NCI-H524 (cell line): ENCODE results near the gene SLC38A6.

Experiments used
- DNase-seq, 2 experiments: peaks; one replicate each; lab custom pipeline; 2025; lab: John Stamatoyannopoulos, UW

The SLC38A6 gene

DNA sequence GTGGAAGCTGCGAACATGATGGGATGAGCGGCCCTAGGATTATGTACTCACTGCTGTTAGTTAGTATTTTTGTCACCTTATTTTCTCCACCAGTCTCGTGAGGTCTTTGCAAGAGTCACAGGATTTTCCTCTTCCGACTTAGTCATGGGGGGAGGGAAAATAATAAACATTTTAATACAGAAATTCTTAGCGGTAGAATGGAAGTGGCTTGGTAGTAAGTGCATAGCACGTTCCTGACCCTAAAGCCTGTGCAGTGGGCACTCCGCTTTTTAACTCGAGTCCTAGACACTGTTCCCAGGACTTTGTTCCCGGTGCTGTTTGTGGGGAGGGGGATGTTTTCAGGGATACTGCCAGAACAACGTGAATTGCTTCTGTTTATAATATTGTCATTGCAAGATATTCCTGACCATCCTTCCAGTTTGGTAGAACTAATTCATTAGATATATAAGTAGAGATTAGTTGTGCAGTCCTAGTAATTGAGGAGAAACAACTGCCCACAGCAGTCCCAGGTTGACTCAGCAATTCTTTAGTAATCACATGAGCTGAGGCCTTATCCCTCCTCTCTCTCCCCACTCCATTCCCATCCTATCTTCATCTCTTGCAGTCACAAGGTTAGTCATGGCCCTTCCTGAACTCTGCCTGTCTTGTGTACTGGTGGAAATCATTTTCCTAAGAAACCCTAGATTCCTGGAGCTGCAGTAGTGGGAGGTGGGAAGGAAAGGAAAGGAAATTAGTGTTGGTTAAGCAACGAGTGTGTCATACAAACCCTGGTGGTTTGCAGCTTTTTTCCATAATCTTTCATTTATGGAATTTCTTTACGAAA, 799 bp downstream of the SLC38A6 start:
- DNase-seq = peak in 1 of 2 experiments; percentile 60

DNA sequence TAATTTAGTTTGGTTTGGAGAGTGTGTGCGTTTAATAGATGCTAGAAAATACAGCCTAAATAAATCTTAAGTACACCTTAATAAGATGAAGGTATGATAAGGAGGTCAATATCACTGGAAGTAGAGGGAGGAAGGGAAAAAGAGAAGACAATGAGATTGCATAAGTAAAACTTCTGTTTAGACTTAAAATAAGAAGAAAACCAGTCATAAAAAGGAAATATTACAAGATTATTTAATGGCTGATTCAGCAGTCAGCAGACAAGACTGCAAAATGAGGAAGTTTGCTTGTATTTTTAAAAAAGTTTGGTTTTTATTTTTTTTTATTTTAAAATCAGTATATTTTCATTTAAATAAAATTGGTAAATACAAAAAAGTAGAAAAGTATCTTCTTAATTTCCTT, 3.2 kb downstream of the SLC38A6 start:
- DNase-seq = no peak

DNA sequence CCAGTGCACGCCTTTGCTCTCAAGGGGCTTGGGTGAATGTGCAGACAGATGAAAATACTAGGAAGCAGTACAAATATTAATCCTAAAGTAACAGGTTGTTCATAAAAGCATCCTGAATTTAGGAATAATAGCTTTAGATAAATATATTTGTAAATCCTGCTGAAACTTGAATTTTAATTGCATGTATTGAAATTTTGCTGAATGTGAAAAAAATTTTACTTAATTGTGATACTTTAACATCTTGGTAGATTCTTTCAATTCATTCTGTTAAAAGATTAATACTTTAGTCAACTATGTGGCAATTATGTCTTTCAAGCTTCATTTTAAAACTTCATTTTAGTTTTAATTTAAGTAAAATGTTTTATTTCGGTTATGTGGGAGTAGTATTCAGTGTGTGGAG, 5.5 kb downstream of the SLC38A6 start:
- no peak for DNase-seq

DNA sequence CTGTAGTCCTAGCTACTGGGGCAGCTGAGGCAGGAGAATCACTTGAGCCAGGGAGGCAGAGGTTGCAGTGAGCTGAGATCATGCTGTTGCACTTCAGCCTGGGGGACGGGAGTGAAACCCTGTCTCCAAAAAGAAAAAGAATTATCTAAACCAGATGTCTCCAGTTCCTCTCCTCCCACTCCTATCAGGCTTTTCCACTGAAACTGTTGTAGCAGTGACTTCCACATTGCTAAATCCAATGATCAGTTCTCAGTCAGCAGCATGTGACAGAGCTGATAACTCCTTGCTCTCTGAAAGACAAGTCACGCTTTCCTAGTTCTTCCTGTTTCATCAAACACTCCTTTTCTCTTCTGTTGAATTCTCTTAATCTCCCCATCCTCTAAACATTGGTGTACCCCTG, 8.6 kb downstream of the SLC38A6 start:
- no peak for DNase-seq

DNA sequence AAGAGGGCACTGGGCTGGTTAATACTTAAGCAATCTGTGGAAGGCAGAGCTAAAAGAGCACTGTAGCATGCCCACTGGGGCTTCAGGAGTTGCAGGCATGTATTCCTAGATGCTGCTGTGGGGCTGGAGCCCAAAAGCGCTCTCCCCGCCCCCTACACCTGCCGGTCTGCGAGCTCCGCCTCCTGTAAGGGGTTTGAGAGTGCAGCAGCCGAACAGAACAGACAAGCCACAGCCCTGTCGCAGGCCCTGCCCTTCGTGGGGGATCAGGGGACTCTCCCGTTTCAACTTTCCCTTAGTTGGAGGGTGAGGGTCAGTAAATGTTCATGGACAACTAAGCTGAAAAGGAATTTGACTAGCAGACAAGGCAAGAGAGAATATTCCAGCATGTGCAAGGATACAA, 17.6 kb downstream of the SLC38A6 start:
- DNase-seq = no peak

DNA sequence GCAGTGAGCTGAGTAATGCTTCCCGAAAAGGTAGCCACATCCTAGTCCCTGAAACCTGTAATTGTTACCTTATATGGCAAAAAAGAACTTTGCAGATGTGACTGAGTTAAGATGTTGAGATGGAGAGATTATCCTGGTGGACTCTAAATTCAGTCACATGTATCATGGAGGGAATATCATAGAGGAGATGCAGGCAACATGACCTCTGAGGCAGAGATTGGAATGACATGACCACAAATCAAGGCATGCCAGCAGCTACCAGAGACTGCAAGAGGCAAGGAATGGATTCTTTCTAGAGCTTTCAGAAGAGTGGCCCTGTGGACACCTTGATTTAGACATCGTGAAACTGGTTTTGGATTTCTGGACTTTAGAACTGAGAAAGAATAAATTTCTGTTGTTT, 18.5 kb downstream of the SLC38A6 start:
- no peak for DNase-seq

DNA sequence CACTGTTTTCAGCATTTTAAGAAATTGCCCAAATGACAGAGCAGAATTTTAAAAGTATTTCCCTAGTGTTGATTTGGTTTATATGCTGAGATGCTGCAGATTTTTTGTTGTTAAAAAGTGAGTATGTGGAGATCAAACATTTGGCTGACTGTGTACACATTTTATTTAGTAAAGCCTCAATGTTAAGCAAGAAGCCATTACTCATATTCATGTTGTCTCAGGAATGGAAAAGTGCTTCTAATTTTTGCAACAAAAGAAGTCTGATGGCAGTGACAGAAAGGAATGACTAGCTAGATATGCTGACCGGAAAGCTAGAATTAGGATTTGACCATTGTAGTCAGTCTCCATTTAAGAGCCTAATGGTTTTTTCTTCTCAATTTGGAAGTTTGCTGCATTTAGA, 22.5 kb downstream of the SLC38A6 start:
- DNase-seq = no peak

DNA sequence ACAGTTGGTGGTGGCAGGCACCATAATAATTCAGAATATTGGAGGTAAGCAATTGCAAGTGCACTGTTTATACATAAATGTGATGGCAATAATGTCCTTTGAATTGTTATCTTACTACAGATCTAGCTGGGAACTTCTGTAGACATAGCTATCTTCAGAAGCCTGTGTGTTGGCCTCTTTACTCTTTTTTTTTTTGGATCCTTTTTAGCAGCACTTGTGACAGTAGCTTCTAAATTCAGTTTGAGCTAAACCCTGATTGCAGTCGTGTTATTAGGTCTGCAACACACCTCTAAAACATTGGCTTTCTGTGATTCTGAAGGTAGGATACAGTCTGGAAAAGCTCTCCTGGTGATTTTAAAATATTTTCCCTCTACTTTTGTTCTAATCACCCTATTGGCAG, 38.5 kb downstream of the SLC38A6 start:
- DNase-seq = no peak

DNA sequence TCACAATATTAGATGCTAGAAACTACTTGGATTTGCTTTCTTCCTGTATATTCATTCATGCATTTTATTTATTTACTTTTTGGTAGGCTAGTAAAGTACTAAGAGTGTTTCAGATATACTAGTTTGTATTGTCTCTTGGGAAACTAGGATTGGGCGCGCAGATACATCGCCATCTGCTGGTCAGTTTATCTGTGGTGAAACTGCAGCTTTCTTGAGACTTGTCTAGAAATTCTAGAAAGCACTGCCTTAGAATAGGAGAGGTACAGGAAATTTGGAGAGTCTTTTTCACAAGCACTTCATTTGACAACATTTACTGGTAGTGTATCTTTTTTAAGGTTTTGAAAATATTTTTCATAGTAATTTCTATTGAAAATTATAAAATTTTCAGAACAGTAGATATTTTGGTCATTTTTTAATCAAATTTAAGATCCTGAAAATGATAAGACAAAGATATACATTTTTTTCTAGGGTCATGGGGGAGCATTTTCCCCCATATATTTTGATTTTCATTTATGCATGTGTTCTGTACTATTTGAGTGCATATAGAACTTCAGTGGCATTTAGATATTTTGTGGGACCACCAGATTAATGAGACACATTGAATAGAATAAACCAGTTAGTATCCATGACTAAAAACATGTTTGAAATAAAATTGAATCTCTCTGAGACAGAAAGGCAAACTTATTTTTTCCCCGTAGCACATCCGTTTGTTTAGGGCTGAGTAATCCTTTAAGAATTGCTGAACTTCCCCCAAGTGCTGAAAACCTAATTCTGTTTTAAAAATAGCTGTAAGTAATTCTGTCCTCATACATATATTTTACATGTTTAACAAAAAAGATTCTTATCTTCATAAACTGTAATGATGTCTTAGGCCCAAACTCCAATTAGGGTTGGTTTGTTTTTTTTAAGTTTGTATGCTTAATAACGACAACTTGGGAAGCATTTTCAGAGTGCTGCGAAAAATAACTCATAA, 44.5 kb downstream of the SLC38A6 start:
- peak; percentile 70 to 79 for DNase-seq

DNA sequence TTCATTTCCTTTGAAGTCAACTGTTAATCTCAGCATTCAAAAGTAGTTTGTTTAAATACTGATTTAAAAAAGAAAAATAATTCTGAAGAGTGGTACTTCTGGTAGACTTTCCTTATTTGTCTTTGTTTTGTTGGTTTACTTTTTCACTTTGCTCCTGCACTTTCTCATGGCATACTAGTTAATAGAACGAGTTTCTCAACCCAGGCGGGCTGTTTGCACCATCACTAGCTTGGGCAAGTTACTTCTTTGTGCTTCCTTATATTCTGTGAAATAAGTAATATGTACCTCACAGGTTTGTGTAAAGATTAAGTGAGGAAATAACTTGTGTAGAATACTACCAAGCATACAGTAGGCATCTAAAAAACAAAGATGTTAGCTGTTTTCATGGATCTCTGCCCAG, 45.5 kb downstream of the SLC38A6 start:
- no peak for DNase-seq

DNA sequence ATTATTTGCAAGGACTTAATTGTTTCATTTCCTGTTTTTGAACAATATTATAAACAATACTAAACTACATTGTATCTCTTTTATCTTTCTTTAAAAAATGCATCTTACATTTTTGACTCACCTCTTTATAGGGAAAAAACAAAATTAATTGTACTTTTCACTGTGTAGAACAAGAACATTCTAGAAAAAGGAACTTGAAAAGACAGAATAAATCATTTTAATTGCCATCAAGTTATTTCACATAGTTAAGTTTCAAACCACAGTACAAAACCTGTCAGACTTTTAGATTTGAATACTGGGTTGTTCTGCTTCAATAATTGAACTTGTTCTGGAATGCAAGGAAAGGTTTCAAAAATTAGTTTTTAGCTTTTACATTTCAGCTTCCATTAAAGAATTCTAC, 50.0 kb downstream of the SLC38A6 start:
- no peak for DNase-seq

DNA sequence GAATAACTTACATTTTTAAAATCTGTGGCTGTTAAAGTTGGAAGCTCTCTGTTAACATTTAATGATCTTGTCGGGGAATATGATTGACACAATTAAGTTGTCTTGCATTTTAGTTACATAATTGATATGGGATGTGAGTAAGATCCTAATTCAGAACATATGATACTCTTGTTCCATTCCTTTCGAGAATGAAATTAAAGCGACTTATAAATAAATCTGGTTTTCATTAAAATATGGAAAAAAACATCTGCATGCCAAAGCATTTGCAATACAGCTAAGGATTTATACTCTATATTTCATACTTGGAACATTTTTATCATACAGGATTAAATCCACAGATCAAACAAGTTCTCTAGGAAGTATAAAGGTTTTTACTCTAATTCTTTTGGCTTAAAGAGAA, 52.0 kb downstream of the SLC38A6 start:
- DNase-seq = no peak

DNA sequence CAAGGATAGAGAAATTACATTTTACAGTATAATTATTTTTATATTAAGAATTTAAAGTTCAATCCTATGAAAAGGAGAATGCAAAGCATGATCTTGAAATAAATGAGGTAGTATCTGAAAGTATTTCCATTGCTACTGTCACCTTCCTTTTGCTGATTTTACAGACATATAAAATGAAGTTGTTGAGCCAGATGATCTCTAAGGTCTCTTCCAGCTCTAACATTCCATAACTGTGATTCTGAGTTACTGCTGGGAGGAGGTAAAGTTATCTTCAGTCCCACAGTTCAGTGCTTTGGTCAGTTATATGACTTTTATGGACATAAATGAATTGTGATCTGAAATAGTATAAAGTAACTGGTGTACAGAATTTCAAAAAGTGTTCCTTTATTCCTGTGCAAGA, 52.8 kb downstream of the SLC38A6 start:
- DNase-seq = no peak

DNA sequence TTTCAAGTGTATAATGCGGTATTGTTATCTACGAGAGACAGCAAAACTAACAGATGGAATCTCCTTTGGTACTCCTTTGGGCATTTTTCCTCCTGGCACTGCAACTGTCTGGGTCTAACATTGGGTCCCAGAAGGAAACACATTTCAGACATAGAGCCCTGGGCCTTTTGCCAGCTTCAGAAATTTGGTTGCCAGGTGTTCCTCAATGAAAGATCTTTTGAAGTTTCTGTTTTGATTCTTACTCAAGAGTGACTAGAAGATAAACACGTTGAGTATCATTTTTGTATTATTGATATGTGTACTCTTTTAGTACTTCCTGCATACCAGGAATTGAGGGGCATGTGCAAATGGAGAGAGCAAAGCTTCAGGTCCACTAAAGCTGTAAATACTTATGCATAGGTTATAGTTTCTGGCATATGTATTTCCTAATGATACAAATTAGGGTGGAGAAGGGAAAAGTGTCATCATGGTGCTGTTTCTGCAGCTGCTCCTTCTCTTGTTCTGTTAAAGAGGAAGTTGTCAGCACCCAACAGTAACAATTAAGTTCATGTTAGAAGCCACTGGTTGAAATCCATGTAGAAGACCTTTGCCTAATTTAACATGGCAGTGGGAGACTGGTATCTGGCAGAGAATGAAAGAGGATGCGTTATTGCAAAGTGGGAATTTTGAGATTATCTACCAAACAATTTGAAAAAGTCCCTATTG, 53.5 kb downstream of the SLC38A6 start:
- DNase-seq = peak; percentile 94 to 97

DNA sequence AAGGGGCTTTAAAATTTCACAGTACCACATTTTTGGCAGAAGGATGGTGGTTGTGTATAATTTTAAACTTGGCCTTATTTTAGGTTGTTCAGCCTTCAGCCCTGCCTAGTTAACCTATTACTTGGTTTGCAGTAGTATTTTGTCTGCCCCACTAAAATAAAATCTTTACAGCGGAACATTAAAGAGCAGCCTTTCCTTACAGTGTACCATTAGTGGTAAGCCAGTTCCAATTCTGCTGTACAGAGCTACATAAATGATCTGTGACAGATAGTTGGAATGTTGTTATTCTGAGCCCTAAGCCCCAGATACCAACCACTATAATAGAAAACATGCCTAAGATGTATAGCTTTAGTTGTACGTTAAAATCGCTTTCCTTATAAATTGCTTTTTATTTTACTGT, 56.2 kb downstream of the SLC38A6 start:
- no peak for DNase-seq

DNA sequence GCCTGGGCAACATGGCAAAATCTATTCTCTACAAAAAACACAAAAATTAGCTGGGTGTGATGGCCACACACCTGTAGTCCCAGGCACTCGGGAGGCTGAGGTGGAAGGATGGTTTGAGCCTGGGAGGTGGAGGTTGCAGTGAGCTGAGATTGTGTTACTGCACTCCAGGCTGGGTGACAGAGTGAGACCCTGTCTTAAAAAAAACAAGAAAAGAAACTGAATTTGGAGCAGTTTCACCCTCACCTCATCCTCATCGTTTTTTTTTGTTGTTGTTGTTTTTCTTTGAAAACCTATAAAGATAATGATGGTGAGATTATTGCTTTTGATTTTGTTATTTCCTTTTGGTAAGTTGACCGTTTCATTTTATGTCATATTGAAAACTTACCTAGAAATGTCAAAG, 60.7 kb downstream of the SLC38A6 start:
- DNase-seq = no peak

DNA sequence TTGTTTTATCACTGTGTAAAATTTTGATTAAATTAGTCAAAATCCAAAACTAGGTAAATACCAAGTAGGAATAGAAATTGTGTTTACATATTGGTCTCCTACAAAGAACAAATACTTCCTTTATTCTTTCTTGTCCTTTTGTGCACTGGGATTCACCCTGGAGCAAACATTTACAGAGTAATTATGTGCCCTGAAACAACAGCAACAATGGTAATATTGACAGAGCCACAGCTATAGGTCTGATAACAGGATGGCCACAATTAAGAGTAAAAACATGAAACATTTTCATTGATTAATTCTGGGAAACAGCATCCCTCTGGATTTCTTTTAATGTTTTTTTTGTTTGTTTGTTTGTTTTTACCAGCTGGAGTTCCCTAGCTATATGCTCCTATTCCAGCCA, 61.2 kb downstream of the SLC38A6 start:
- DNase-seq = no peak

DNA sequence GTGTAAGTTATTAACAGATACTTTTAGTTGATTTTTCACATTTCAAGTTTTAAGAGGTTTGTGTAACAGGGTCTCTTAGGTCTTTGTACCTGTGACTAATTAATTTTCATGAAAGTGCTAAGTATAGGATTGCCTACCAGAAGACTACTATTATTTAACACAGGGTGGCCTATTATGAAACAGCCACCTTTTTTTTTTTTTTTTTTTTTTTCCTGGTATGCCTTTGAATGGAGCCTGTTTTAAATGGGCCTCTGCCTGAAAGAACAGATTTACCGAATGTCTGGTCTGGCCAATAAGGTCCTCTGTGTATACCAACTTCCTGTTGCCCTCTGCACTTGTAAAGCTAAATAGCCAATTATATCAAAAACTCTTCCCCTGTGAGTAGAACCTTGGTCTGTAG, 62.5 kb downstream of the SLC38A6 start:
- DNase-seq = no peak

DNA sequence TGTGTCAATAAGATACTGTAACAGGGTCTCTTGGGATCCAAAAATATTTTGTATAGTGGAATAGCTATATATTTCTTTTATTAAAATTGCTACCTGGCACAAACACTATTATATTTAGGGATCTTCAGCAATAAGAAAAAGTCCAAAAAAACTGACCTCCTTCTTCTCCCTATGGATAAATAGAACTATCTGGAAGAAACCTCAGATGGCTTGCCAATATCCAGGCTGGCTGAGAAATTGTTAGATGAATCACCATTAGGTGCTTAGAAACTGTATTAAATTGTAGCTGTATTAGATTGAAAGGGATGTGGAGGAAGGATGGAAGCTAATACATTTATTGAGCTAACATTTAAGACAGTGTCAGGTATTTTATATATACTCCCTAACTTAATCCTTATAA, 66.0 kb downstream of the SLC38A6 start:
- DNase-seq = no peak

DNA sequence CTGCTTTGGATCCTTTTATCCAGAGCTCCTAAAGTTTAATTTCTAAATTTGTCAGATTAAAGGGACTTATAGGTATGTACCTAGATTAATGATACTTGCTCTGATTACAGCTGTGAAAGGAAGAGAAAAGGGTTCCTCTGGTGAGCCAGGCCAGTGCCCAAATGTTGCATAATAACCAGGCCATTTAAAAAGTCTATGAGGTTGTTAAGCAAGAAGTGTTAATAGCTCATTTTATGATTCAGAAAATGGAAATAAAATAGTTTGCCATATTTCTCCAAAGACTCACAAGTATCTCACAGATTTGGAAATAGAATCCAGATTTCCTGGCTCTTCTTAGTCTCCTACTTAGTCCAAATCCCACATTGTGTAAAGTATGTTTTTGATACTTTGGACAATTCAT, 67.6 kb downstream of the SLC38A6 start:
- DNase-seq = no peak

DNA sequence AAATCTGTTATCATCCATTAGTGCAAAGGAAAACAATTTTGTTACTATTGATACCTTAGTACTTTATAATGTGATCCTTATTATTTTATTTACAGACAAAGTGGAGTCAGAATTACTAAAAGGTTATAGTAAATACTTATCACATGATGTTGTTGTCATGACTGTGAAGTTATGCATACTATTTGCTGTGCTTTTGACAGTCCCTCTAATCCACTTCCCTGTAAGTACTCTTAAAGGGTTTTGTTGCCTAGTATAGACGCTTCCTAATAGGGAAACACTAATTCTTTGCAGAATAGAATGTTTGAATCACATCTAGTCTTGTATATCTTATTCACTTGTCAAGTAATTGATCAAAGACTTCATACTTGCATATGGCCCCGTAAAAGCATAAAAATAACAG, 69.4 kb downstream of the SLC38A6 start:
- DNase-seq = no peak

DNA sequence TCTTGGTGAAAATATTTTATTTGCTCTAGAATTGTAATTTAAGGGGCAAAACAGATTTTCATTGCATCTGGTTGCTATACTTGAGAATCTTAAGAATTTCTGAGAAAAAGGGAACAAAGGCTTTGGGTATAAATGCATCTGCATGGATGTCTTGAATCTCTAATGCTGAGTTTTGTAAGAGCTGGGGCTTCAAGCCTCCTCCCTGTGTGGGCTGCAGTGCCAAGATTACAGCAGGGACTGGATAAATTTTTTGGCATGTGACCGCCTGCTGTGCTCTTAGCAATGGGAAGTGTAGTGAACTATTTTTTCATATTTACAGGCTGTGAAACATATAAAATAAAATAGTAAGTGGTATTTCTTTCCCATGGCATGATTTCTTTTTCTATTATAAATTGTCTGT, 70.0 kb downstream of the SLC38A6 start:
- DNase-seq = no peak

DNA sequence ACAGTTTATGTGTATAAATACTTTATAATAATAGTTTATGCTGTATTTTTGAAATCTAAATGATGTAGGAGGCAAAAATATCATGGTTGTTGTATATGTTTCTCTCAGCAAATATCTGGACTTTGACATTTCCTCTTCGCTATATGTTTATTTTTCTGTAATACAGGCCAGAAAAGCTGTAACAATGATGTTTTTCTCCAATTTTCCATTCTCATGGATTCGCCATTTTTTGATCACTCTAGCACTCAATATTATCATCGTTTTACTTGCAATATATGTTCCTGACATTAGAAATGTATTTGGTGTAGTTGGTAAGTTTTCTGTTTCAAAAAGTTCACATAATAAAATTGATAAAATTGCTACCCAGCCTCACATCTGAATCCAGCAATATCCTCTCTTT, 70.6 kb downstream of the SLC38A6 start:
- no peak for DNase-seq
